DMS153 treated with DMSO at 0.1 percent for 48 hours (cell line): ENCODE results near the gene RHBDL1.

Experiments used
- DNase-seq: peaks from one replicate; lab custom pipeline; 2025; ENCODE audit not compliant: unreplicated experiment; lab: John Stamatoyannopoulos, UW

RHBDL1 gene

DNA sequence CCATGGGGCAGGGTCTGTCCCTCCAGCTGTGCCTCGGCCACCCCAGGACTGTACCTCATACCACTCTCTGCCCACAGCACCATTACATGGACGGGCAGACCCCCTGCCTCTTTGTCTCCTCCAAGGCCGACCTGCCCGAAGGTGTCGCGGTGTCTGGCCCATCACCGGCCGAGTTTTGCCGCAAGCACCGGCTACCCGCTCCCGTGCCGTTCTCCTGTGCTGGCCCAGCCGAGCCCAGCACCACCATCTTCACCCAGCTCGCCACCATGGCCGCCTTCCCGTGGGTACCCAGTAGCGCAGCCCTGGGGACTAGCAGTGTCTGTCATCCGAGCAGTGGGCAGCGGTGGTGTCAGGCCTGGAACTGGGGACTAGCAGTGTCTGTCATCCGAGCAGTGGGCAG, 2.6 kb upstream of the RHBDL1 start:
- no peak for DNase-seq

- no peak for DNase-seq
These were observed 2.0 kb upstream of the RHBDL1 start for GRCh38 chr16:673399-673991.

GRCh38 chr16:674214-674881, 1.1 kb upstream of the RHBDL1 start:
- DNase-seq: no peak

GRCh38 chr16:675884-676564, 553 bp downstream of the RHBDL1 start:
- no peak for DNase-seq

GRCh38 chr16:676565-676902, 1.1 kb downstream of the RHBDL1 start:
- DNase-seq: no peak

DNA sequence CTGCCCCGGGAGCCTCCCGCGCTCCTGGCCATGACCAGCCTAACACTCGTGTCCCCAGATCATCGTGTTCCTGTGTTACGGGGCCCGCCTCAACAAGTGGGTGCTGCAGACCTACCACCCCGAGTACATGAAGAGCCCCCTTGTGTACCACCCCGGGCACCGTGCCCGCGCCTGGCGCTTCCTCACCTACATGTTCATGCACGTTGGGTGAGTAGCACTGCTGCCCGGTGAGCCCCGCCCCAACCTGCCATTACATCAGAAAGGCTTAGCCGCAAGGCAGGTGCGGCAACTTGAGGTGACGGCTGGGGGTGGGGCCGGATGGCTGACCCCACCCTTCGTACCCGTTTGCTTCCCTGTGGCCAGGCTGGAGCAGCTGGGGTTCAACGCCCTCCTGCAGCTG, 1.4 kb downstream of the RHBDL1 start:
- peak; percentile 77 for DNase-seq

- DNase-seq: no peak
These were observed 2.1 kb downstream of the RHBDL1 start for GRCh38 chr16:677316-678190.

DNA sequence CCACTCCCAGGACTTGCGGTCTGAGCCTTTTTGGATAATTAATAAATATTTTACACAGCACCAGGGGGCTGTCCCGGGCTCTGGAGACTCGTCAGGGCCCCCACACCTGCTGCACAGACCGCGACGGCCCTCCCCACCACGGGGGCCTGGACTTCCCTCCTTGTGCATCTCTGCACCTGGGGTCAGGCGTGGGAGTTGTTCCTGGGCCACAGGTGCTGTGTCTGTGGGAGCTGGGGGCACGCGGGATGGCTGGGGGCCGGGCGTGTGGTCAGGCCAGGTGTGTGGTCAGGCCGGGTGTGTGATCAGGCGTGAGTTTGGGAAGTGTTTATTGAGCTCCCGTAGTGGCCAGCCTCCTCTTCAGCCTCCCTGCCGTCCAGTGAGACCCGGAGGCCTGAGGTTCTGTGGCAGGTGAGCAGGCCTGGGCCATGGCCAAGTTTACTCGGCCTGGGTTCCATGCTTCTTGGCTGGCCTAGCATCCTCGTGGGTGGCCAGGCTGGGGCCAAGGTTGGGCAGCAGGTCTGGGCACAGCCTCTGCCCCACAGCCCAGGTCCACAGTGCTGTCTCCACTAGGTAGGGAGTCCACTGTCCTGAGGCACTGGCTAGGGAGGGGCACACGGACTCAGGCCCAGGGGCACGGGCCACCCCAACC, 2.9 kb downstream of the RHBDL1 start:
- no peak for DNase-seq

DNA sequence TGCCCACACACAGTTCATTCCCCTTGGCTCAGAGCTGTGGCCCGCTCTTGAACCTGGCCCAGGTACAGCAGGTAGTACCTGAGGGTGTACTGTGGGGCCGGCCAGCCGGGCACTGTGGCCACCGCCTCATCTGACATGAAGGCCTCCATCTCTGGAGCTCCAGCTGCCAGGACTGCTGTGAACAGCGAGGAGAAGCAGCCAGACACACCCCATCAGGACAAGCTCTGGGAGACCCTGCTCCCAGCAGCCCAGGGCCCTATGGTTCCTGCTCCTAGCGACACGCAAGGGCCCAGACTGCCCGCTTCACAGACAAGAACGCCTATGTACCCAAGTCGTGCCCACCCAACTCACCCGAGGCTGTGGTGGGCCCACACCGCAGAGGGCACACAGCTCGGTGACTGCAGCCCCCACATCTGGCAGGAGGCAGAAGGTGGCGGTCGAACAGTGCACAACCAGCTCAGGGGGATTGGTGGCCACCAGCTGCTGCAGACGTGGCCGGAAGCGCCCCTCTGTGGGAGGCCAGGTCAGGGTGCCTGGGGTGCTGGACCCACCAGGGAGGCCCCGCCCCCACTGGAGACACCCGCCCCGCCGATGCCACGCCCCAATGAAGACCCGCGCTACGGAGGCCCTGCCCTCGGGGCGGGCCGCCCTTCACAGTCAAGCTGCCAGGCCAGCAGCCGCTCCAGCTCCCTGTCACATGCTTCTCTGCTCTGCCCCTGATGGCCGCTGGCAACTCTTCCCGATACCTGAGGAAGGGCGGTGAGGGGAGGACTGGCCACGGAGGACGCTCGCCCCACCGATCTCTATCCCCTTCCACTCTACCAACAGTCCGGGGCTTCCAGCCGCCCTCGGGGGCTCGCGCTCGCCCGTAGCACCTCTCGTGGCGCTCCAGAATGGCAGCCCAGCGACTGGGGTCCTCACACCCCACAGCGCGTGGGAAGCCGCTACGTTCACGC, 3.7 kb downstream of the RHBDL1 start:
- DNase-seq: peak; percentile 55

DNA sequence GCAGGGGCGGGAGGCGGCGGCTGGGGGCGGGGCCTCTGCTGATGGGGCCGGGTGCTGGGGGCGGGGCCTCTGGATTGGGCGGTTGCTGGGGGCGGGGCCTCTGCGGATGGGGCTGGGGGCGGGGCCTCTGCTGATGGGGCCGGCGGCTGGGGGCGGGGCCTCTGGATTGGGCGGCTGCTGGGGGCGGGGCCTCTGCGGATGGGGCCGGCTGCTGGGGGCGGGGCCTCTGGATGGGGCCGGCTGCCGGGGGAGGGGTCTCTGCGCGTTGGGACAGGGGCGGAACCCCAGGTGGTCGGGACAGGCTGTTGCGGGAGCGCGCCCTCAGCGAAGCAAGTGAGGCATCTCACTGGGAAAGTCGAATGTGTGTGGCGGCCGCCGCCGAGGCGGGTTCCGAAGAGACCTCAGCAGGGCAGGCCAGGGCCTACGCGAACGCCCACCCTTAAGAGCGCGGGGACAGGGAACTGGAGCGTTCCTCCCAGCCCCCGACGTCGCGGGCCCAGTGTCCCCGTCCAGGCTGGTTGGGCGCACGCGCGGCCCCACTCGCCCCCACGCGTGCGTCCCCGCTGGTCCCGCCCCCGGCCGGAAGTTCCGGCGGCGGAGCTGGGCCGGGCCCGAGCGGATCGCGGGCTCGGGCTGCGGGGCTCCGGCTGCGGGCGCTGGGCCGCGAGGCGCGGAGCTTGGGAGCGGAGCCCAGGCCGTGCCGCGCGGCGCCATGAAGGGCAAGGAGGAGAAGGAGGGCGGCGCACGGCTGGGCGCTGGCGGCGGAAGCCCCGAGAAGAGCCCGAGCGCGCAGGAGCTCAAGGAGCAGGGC, 4.5 kb downstream of the RHBDL1 start, which contains the start of gene STUB1:
Gene STUB1 (plus strand): TSS at position 597 of the 811 bp plus-strand sequence. CDS start 116 bp downstream, at position 713.
- DNase-seq: peak; percentile 67

GRCh38 chr16:680625-680945, 5.1 kb downstream of the RHBDL1 start:
- DNase-seq: no peak

- no peak for DNase-seq
These were observed 5.7 kb downstream of the RHBDL1 start for GRCh38 chr16:680967-681745.

GRCh38 chr16:681746-682427, 6.4 kb downstream of the RHBDL1 start:
- DNase-seq: no peak

DNA sequence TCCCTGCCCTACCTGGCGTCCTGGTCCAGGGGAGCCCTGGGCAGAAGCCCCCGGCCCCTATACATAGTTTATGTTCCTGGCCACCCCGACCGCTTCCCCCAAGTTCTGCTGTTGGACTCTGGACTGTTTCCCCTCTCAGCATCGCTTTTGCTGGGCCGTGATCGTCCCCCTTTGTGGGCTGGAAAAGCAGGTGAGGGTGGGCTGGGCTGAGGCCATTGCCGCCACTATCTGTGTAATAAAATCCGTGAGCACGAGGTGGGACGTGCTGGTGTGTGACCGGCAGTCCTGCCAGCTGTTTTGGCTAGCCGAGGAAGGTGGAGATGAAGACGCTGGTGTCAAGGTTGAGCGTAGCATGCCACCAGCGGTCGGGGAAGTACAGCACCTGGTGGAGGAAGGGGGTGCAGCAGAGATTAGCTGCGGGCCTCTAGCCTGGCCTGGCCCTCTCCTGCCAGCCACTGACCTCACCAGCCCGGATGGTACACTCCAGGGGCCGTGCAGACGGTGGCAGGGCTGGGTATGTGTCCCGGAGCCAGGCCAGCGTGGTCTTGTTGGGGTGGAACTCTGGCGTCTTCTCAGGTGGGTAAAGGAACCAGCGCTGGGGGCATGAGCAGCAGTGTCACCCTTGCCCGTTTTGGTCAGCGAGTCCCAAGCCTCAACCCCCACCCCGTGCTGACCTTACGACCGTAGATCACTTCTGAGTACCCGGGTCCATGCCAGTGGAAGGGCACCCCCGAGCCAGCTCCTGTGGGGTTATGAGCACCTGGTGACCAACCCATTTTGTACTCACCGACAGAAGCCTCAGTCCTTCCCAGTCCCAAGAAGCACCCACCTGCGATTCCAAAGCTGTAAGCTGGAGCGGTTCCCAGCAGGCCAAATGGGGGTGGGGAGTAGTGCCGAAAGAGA, 7.3 kb downstream of the RHBDL1 start:
- DNase-seq: no peak

DNA sequence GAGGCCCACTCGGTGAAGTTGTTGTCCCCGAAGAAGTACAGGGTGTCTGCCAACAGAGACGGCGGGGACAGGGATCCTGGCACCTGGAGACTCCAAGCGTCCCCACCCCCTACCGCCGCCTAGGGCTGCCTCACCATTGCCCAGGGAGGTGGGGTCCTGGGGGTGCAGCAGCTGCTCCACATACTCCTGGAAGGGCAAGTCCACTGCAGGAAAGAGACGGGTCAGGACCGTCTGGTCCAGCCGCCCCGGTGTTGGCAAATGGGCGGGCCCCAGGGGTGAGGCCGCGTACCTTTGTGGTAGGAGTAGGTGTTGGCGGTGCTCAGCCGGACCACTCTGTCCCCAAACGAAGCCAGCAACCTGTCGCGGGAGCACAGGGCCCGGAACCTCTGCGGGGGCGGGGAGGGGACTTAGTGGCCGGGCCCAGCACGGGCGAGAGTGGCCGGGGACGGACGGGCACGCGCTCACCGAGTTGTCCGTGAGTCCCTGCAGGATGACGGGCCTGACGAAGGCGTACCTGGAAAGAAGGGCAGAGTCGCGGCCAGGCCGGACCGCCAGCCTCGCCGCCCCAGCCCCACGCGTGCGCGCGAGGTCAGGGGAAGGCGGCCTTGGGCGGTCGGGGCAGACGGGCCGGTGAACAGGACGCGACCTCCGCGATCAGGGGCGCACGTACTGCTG, 8.1 kb downstream of the RHBDL1 start:
- DNase-seq: no peak

DNA sequence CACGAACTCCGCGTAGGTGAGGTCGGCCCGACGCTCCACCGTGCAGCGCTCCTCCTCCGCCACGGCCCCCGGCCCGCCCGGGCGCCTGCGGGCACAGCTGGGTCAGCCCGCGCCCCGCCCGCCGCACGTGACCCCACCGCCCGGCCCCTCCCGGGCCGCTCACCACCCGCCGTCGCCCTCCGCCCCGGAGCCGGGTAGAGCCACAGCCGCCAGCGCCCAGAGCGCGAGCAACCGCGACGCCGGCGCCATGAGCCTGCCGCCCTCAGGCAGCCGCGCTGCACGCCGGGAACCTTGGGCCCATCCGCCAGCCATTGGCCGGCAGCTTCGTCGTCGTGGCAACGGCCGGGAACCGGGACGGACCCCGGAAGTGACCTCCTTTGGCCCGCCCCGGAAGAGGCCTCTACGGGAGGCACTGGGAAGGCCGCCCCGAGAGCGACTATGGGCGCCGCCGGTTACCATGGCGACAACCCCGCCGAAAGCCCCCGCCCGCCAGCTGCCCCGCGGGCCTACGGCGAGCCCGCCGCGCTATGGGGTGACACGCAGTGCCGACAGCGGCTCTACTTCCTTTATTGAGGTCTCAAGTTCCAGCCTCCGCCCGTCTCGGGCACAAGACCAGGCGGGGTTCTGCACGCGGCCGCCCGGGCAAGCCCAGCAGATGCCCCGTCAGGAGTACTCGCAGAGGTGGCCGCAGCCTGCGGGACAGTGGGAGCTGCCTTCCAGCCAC, 8.8 kb downstream of the RHBDL1 start, which contains the start of gene JMJD8:
Gene JMJD8 (minus strand): TSS at position 264 of the 724 bp plus-strand sequence. CDS start 15 bp downstream, at position 249.
- peak; percentile 90 for DNase-seq
